H1 (cell line): Measurements from ENCODE around the gene LHX2. TPM values are rescaled to one million over a fixed set of nuclear protein-coding genes. Genes with fewer than 3 reads are reported as not detected.

Experiments
- HDAC6 ChIP-seq: IDR thresholded peaks from one replicate; pipeline ENCODE4 v1.7.1; 2012; ENCODE audit warnings: low read depth, mild to moderate bottlenecking, inconsistent platforms, low read length, moderate library complexity
- JUN ChIP-seq: IDR thresholded peaks from 2 replicates; pipeline ENCODE4 v1.6.1; 2011; ENCODE audit warnings: low read depth, mild to moderate bottlenecking, improper control_type of control experiment, low read length
- RNF2 ChIP-seq: fragments of 200-900, 300-1000 bp; sonication (generic); IDR thresholded peaks from 2 replicates; pipeline ENCODE4 v1.7.1; 2016; ENCODE audit warnings: borderline replicate concordance, low read depth, mild to moderate bottlenecking, antibody characterized with exemption, low read length; ENCODE audit not compliant: poor library complexity, severe bottlenecking; ENCODE audit errors: missing control alignments
- polyA plus RNA-seq, 7 experiments: library from polyadenylated mRNA; depleted of rRNA in 3 of 7; stranded (reverse) in 5 of 7; unstranded in 2 of 7; fragments of >200 nt in 5 of 7; fragments of 200-250 nt in 2 of 7; gene quantifications; 1 replicate in 5 of 7; 2 replicates in 1 of 7; 4 replicates in 1 of 7; pipeline versions ENCODE4 v1.2.1 to v1.2.3, GENCODE V29; 2011 to 2013; ENCODE audit warnings: missing spikeins in 2 of 7, mixed read lengths in 2 of 7
- total RNA-seq: library from RNA; stranded (reverse); fragmentation: NEBNext Ultra II Directional; extraction: Animal tissue kit (Norgen Biotek cat#: 25700); gene quantifications from 2 replicates; pipeline ENCODE4 v1.2.1, GENCODE V29; 2021

Gene LHX2
- total and polyA plus RNA-seq, 2 of the 8 experiments (the other 6 are each of a cell fraction or from before 2014, with no cell fraction given), result 0.11 to 0.86 TPM

GRCh38 chr9:123998970-123999621 lies 12.5 kb upstream of the LHX2 start (continued):
- no peak for TF ChIP-seq JUN
- peak; percentile 94 for TF ChIP-seq RNF2
- no peak for TF ChIP-seq HDAC6
